ENCODE measurements around the gene DRAM2. TPM values are rescaled to one million over a fixed set of nuclear protein-coding genes. Genes with fewer than 3 reads are reported as not detected.

DRAM2 gene
- total and polyA plus RNA-seq, 2 of the 4 experiments (the other 2 are of a cell fraction), result 31.4 to 66.3 TPM

DNA sequence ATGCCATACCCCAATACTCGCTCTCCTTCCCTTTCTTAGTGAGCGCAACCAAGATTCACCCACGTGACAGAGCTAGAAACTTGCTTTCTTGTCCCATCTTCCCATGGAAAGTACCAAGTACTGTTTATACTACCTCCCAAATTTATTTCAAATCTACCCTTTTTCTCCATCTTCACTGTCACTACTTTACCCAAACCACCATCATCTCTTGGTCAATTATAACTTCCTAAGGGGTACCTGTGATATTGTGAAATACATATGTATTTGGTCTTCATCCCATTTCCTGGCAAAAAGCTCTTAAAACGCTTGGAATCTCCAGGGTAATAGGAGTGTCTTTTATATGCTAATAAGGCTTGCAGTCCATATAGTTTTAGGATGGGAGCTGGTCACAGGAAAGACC is 8.2 kb downstream of the DRAM2 start:
- DNase-seq, result no peak
- ATAC-seq (ENCODE audit: low read depth), result no peak
- no peak overlapping the region for H3K27ac ChIP-seq (ENCODE audit: insufficient read depth, low read length)
- H3K36me3 ChIP-seq (ENCODE audit: control insufficient read depth, insufficient read depth, low read length), result peaks cover 7% of the 10 kb centered on the region
- no TSS peak for BruUV-seq (replicated peaks)
- H3K18ac ChIP-seq (ENCODE audit: low read depth, low read length), result no peak overlapping the region
- no peak overlapping the region for H4K8ac ChIP-seq (ENCODE audit: low read depth in 2 of 2, low read length in 2 of 2)
- H3K14ac ChIP-seq (replicated peaks; ENCODE audit: low read depth, low read length), result no peak overlapping the region
- TF ChIP-seq NFE2L2 (IDR thresholded peaks at IDR 0.05; ENCODE audit: low read depth, low read length), result no peak
- peak; percentile 57 for TF ChIP-seq CEBPB (IDR thresholded peaks at IDR 0.05; ENCODE audit: low read depth, low read length)
- no peak overlapping the region for H2AK5ac ChIP-seq (ENCODE audit: low read depth, low read length)
- no peaks in the 10 kb centered on the region for H3K9me3 ChIP-seq (ENCODE audit: control insufficient read depth, insufficient read depth, low read length)
- H3K79me1 ChIP-seq (ENCODE audit: low read depth in 1 of 2, low read length in 2 of 2), result no peaks in the 10 kb centered on the region; a peak in 1 of 4 replicates
- H2AFZ ChIP-seq (replicated peaks; ENCODE audit: low read length, poor library complexity), result no peak overlapping the region
- no peak overlapping the region for H3K4me2 ChIP-seq (ENCODE audit: low read depth, low read length)
- intact Hi-C loops (cut with micrococcal nuclease) (no loop called here), dilution Hi-C loops (cut with HindIII; ENCODE audit: low sequenced_read_pairs, unreplicated experiment) (no loop called here), in situ Hi-C loops (cut with MboI; ENCODE audit: low sequenced_read_pairs) (no loop called here)
- H2AK9ac ChIP-seq (replicated peaks; ENCODE audit: low read depth, low read length, poor library complexity), result no peak overlapping the region
- no peak overlapping the region for H3K4ac ChIP-seq (ENCODE audit: low read depth, low read length)
- H3K27me3 ChIP-seq (ENCODE audit: control insufficient read depth, insufficient read depth, low read length), result no peaks in the 10 kb centered on the region
- H2BK15ac ChIP-seq (ENCODE audit: low read depth, low read length), result no peak overlapping the region
- H4K91ac ChIP-seq (ENCODE audit: insufficient read depth, low read depth, low read length), result no peak overlapping the region
- H4K20me1 ChIP-seq (ENCODE audit: insufficient read depth, low read length), result no peaks in the 10 kb centered on the region
- H3K9ac ChIP-seq (ENCODE audit: low read depth, low read length), result no peak overlapping the region
- H2BK120ac ChIP-seq (ENCODE audit: low read depth, low read length), result no peak overlapping the region
- H3K23ac ChIP-seq (ENCODE audit: low read depth, low read length), result no peak overlapping the region
- POLR2A ChIA-PET (ENCODE audit: unreplicated experiment), result no interaction called here
- H4K5ac ChIP-seq (ENCODE audit: low read depth, low read length), result no peak overlapping the region
- H3K9me1 ChIP-seq (ENCODE audit: insufficient read depth, low read length), result no peaks in the 10 kb centered on the region; the same call in 1 of the 2 replicates
- H3K56ac ChIP-seq (ENCODE audit: extremely low read depth, insufficient read depth, low read length), result no peak overlapping the region
- 93% methylated on average over 3 of the region's 4 CpGs; no CpG with 5 or more reads in 1 of the 2 experiments for WGBS, 2 experiments (ENCODE audit: extremely low coverage in 2 of 2, insufficient read length in 1 of 2)
- H2BK5ac ChIP-seq (ENCODE audit: low read depth, low read length, poor library complexity, severe bottlenecking), result no peak overlapping the region
- H2BK20ac ChIP-seq (ENCODE audit: low read depth, low read length), result no peak overlapping the region
- no peaks in the 10 kb centered on the region for H3K4me1 ChIP-seq (ENCODE audit: control insufficient read depth, insufficient read depth, low read length)
- H3K4me3 ChIP-seq (ENCODE audit: insufficient read depth, low read depth, low read length), result no peak overlapping the region
- CTCF ChIA-PET, result no interaction called here
